Epithelial cell of prostate (primary cell): ENCODE results near the gene ARHGAP15.

Source experiments
- DNase-seq: peaks from one replicate; pipeline ENCODE4 v3.0.0-alpha.2; 2011; ENCODE audit warnings: low read depth, low spot score
- H3K27ac ChIP-seq: fragments of 450-650 bp; 2 replicates; pipeline ENCODE4 v1.5.1; 2017; ENCODE audit warnings: mild to moderate bottlenecking

The ARHGAP15 gene

GRCh38 chr2:143601828-143602227, 472.6 kb downstream of the ARHGAP15 start:
- no peak overlapping the region for H3K27ac ChIP-seq
- no peak for DNase-seq

DNA sequence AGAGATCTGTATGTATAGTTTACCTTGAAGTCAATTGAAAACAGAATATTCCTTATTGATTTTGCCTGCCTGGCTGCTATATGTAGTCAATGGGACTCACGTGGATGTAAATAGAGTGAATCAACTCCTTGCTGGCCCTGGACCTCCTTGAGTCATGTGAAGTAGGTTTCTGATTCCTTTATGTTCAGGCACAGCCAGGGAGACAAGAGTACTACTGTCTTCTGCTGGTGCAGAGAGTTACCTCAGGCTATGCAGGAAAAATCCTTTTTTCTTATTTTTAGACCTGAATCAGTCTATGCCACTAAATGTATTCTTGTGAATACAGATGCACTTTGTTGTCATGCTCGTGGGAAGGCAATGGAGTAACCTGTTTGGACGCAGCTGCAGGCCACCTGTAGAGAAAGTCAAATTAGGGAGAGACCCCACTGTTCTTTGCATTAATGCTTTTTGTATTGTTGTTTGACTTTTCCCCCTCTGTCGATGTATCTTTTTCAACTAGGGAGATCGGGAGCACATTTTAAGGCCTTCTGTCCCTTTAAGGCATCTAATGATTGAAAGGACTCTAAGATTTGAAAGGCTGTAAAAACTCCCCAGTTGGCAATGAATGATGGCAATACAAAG, 473.9 kb downstream of the ARHGAP15 start:
- no peak for DNase-seq
- H3K27ac ChIP-seq = no peak overlapping the region

DNA sequence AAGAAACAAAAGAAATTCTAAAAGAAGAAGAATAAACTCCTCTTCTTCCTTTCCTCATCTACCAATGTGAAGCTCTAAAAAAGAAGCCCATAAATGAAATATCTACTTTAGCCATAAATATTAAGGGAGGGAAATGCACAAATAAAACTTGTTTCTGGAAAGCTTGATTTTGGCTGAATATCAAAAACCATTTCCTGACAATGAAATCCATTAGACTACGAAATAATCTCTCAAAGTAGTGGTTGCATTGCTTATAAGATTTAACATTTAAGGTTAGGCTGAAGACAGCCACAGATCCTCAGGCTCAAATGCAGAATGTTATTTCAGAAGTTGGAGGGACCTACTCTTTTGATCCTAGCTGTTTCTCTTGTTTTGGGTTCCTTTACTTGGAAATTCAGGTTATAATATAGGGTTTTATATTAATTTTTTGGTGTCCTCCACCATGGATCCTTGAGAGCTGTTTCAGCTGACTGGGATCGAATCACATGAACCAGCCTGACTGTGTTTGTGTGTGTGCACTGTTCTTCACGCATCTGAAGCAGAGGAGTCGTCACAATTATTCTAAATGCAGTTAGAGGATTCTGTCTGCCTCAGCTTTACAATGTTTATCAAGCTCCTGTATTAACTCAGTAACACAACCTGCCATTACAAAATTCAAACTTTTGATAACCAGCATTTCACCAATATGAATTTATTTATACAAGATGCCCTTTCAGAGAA, 474.8 kb downstream of the ARHGAP15 start:
- no peak overlapping the region for H3K27ac ChIP-seq
- no peak for DNase-seq

DNA sequence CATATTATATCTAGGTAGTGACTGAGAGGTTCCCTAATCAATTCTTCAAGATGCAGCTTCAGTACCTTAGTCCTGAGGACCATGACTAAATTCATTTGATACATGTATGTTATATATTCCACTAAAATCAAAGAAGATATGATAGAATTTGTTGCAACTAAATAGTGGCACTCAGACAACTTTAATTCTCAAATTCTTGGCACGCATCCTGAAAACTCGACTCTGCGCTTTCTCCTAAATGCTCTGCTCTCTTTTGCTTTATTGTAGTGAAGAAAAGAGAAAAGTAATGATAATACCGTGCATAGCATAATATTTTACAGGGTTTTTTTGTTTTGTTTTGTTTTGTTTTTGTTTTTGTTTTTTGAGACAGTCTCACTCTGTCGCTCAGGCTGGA, 475.3 kb downstream of the ARHGAP15 start:
- H3K27ac ChIP-seq = no peak overlapping the region
- DNase-seq = no peak

- no peak overlapping the region for H3K27ac ChIP-seq
- DNase-seq = no peak
These were observed 478.2 kb downstream of the ARHGAP15 start for GRCh38 chr2:143607231-143608062.

GRCh38 chr2:143608063-143608423, 478.8 kb downstream of the ARHGAP15 start:
- no peak overlapping the region for H3K27ac ChIP-seq
- no peak for DNase-seq

GRCh38 chr2:143608758-143609157, 479.5 kb downstream of the ARHGAP15 start:
- no peak overlapping the region for H3K27ac ChIP-seq
- DNase-seq = no peak

- no peak overlapping the region for H3K27ac ChIP-seq
- DNase-seq = no peak
These were observed 482.1 kb downstream of the ARHGAP15 start for GRCh38 chr2:143611336-143611735.

DNA sequence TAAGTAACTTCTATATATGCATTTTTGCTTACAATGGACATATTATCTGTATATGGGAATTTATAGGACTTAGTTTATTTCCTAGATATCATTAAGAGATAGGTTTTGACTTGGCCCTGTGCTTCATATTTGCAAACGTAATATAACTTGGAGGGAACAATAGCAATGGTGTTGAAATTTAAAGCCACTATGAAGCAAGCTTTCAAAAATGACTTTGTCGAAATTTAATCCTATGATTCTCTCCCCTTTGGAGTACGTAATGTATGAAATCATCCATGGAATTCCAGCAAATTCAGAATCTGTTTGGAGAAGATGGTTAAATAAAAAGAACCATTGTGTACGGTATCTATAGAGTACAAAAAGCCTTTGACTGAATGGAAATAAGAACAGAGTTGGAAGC, 486.3 kb downstream of the ARHGAP15 start:
- H3K27ac ChIP-seq = no peak overlapping the region
- DNase-seq = no peak

GRCh38 chr2:143616452-143616851, 487.2 kb downstream of the ARHGAP15 start:
- DNase-seq = no peak
- no peak overlapping the region for H3K27ac ChIP-seq

DNA sequence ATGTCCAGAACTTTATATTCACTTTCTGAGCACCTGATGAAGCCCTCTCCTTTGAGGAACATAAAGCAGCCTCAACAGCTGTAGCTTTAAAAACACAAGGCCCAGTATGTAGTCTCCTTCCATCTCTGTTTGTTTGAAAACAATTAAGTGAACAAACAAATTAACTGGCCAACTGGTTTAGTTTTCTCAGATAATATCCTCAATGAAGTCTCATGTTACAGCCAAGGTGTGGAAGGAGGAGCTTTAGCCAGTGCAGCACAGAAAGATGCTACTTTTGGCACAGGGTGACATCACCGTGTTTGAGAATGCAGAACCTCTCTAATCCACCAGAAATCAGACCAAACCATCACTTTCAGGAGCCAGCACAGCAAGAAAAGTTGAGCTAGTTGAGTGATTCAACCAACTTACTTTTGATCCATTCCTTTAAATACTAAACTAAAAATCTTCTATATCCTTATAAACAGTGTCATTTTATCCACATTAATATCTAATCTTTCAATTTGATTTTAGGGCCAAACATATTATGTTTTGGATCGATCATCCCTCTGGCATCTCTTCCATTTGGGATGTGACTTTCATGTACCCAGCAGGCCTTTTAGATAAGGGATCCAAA, 488.7 kb downstream of the ARHGAP15 start:
- no peak overlapping the region for H3K27ac ChIP-seq
- DNase-seq = no peak

DNA sequence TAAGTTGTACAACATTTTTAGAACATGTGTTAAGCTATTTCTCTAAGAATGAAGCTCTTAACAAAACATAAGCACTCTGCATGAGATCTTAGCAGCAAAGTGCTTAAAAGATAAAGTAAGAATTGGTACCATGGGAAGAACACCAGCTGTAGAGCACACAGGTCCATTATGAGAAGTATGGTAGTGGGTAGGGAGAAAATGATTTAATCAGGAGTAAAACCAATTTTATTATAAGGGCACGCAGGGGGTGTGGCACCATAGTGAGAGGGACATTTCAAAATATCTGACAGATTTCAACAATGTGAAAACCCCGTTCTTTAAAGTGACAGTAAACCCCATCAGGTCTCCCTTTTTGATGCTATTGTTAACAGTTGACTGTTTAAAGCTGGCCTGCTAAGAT, 492.9 kb downstream of the ARHGAP15 start:
- H3K27ac ChIP-seq = no peak overlapping the region
- DNase-seq = no peak

GRCh38 chr2:143623231-143623908, 494.2 kb downstream of the ARHGAP15 start:
- DNase-seq = no peak
- no peak overlapping the region for H3K27ac ChIP-seq

- no peak for DNase-seq
- no peak overlapping the region for H3K27ac ChIP-seq
These were observed 494.7 kb downstream of the ARHGAP15 start for GRCh38 chr2:143623909-143624260.

DNA sequence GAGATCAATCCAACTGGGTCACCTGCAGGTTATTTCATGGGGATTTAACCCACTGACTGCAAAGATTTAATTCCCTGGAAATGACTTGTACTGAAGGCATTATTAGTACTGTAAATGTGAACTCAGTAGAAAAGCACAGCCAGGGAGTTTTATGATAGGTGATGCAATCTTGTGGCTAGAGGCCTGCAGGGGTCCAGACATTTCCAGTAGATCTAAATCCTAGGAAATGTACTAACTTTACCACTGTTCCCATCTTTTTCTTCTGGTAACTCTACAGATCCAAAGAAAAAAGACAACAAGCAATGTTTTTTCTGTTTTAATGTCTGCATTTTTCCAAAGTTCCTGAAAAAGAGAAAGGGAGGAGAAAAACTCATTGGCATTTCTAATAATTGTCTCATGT, 500.1 kb downstream of the ARHGAP15 start:
- DNase-seq = no peak
- no peak overlapping the region for H3K27ac ChIP-seq

DNA sequence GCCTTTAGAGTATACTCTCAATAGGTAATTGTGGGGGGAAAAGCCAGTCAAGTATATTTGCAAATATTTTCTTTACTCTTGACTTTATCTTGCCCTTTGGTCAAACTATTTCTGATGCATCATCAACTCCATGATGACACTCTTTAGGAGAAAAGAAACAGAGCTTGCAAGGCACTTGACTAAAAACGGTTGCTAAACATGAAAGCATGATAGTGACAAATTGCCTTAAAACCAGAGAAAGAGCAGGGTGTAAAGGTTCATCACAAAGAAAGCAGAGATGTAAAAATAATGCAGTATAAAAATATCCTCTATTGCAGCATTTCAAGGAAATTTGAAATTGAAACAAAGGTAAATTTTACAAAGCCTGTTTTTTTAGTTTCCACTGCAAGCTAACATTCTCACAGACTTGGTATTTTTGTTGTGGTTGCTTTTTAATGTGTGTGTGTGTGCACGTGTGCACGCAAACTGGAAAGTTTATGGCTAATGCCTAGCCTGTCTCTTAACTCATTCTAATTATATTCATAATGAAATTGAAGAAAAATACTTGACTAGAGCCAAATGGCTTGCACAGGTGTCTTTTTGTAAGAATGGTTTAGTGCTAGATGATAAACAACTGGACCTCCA, 503.6 kb downstream of the ARHGAP15 start:
- no peak overlapping the region for H3K27ac ChIP-seq
- no peak for DNase-seq

- H3K27ac ChIP-seq = no peak overlapping the region
These were observed 504.2 kb downstream of the ARHGAP15 start for GRCh38 chr2:143633419-143633818.

GRCh38 chr2:143635302-143635701, 506.1 kb downstream of the ARHGAP15 start:
- DNase-seq = no peak
- no peak overlapping the region for H3K27ac ChIP-seq

More at GRCh38 chr2:143633419-143633818, 504.2 kb downstream of the ARHGAP15 start:
- no peak for DNase-seq

DNA sequence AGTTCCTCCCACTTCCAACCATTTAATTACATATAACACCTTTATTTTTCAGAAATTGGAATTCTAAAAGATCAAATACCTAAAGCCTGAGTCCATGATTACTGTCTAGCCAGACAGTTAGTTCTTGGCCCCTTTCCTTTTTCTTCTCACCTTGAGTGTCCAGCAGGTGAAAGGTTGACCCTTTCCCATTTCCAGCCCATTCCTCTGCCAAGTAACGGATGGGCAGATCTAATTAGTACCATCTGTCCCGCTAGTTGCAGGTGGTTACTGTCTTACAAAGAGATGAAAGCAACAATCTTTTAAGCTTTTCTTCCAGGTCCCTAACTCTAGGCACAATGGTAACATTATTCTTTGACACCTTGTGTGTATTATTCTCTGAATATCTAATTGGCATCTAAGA, 506.7 kb downstream of the ARHGAP15 start:
- no peak for DNase-seq
- H3K27ac ChIP-seq = no peak overlapping the region

- no peak overlapping the region for H3K27ac ChIP-seq
- DNase-seq = no peak
These were observed 511.6 kb downstream of the ARHGAP15 start for GRCh38 chr2:143640826-143641225.
